ENCODE results near the gene VPS16.

Gene VPS16

GRCh38 chr20:2840138-2840966 lies at the start of gene VPS16, which contains the start of gene PCED1A:
Gene VPS16 (plus strand): TSS chr20:2840745. CDS start chr20:2840775, 30 bp downstream.
Gene PCED1A (minus strand): TSS chr20:2840655. CDS start chr20:2839912, 743 bp downstream.
- peak; percentile 80 to 88 (median 81) for DNase-seq (ENCODE audit: low read depth in 3 of 3)

GRCh38 chr20:2793471-2793870 lies 47.1 kb upstream of the VPS16 start:
- DNase-seq (ENCODE audit: low read depth in 3 of 3): no peak

DNA sequence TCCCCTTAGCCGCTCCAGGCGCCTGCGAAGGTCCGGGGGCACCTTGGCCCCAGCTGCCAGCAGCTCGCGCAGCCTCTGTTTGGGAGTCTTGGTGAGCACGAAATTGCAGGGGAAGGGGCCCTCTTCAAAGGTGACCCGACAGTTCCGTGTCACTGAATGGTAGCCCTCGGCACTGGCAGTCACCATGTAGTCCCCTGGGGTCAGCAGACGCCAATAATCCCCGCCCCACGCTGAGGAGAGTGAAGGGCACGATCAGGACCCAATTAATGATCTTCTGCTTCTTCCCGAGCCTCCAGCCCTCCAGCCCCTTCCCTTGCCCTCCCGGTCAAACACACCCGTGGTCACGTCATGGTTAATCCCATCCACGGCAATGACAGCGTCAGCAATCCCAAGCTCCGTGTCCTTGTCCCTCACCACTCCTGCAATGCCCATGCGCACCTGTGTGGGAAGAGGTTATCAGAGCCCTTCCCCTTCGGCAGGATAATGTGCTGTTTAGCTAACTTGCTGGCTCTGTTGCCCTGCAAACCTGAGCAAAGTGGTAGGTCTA lies 46.3 kb upstream of the VPS16 start:
- DNase-seq (ENCODE audit: low read depth in 3 of 3): no peak

DNA sequence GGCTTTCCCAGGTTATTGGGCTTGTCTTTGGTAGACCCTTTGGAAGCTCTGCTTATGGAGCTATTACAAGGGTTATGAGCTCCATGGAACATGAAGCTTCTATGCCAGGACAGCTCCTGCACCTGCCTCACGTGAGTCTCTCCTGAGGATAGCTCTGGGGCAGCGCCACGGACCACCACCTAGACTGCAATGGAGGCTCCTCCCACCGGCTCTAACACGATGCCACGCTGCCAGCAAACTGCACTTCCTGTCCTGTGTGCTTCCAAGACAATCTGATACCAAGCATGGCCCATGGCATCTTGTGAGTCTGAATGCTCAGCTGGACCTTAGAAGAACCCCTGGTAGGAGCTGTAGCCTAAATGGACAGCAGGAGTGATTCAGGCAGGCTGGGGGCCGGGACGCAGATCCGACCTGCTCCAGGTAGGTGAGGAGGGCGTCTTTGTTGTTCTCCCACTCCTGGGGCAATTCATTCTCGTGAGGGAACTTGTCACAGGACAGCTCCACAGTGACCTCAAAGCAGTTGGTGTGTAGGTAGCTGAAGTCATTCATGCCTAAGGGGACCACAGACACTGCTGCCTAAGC lies 45.6 kb upstream of the VPS16 start:
- DNase-seq (ENCODE audit: low read depth in 3 of 3): no peak

DNA sequence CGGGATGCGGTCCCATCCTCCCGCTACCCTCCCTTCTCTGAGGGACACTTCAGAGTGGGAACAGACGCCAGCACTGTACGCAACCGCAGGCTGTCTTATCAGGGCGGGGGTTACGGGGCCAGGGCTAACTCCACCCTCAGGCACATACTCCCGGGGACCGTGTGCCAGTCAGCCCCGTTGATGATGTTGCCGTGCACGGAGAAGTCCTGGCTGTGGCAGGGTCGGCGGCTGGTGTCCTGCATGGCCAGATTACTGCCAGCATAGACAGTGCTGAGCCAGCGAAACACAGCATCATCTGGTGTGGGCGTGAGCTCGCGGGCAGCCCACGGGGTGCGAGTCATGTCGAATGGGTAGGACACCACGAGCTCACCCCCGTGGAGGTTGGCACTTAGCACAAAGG lies 45.1 kb upstream of the VPS16 start:
- DNase-seq (ENCODE audit: low read depth in 3 of 3): no peak

GRCh38 chr20:2796011-2796660 lies 44.4 kb upstream of the VPS16 start:
- no peak for DNase-seq (ENCODE audit: low read depth in 3 of 3)

- no peak for DNase-seq (ENCODE audit: low read depth in 3 of 3)
Observed at GRCh38 chr20:2797136-2797983, 43.2 kb upstream of the VPS16 start.

- DNase-seq (ENCODE audit: low read depth in 3 of 3): no peak
Observed at GRCh38 chr20:2798095-2798805, 42.3 kb upstream of the VPS16 start.

- no peak for DNase-seq (ENCODE audit: low read depth in 3 of 3)
Observed at GRCh38 chr20:2798814-2799213, 41.7 kb upstream of the VPS16 start.

DNA sequence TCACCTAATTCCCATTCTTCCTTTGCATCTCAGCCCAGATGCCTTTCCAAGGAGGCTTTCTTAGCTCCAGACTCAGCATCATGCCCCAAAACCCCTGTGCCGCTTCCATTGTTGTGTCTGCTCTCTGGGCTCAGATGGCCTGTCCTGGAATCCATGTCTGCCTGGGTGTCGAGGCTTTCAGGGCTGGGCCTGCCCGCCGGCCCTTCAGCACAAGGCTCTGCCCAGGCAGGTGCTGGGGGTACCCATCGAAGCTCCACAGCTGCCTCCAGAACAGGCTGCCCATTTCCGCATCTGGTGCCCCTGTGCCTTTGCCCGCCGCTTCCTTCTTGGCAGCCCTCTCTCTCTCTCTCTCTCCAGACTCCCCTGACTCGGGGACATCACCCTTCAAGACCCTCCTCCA lies 41.3 kb upstream of the VPS16 start:
- no peak for DNase-seq (ENCODE audit: low read depth in 3 of 3)

- peak in 1 of 3 experiments; percentile 12 for DNase-seq (ENCODE audit: low read depth in 3 of 3)
Observed at GRCh38 chr20:2799688-2800520, 40.6 kb upstream of the VPS16 start.

DNA sequence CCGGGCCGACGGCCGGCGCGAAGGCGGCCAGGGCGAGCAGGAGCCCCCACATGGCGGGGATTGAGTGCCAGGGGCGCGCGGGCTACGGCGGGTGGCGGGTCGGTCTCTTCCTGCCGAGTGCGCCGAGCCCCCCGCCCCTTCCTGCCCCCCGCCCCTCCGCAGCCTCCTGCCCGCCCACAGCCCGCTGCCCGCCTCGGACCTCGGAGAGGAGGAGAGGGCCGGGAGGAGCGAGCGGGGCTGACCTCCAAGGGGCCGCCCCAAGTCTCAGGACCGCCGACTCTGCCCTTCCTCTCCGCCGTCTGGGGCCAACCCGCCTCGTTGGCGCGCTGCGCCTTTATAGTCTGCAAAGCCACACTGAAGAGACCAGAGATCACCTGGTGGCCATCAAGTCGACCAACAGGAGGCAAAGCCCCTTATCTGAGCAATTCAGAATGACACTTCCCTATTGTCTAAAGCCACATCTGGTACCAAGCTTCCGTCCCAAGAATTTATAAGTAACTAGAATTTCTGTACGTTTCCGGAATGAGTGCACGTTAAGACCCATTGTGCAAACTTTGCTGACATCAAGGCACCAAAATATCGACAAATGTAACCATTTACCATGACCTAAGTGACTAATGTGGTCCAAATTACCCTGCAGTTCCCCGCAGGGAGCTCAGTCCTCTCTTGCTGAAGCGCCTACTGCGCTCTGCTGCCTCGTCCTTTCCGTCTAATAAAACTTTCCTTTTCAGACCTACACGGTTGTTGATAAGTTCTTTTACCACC lies 39.8 kb upstream of the VPS16 start, which contains the start of gene CPXM1:
CPXM1 (minus strand) TSS at position 107 of the 765 bp plus-strand sequence; CDS start at position 52, 55 bp downstream.
- DNase-seq (ENCODE audit: low read depth in 3 of 3): peak in 1 of 3 experiments; percentile 15

DNA sequence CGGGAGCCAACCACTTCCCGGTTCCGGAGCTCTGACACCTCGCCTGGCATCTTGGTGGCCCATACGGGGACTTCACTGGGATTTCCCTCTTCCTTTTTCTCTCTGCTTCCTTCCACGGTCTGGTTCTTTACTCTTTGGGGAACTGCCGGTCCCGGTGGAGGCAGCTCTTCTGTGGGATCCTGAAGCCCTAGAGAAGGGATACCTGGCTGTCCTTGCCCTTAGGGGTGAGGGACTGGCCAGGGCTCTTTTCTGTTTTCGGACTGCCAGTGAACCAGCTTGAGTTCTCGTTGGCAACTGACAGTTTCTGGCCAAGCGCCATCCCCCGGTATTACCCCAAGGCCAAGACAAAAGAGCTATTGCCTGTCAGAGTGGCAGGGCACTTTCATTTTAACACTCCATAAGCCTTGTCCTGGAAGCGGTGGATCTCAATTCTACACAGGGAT lies 39.2 kb upstream of the VPS16 start:
- DNase-seq (ENCODE audit: low read depth in 3 of 3): no peak

DNA sequence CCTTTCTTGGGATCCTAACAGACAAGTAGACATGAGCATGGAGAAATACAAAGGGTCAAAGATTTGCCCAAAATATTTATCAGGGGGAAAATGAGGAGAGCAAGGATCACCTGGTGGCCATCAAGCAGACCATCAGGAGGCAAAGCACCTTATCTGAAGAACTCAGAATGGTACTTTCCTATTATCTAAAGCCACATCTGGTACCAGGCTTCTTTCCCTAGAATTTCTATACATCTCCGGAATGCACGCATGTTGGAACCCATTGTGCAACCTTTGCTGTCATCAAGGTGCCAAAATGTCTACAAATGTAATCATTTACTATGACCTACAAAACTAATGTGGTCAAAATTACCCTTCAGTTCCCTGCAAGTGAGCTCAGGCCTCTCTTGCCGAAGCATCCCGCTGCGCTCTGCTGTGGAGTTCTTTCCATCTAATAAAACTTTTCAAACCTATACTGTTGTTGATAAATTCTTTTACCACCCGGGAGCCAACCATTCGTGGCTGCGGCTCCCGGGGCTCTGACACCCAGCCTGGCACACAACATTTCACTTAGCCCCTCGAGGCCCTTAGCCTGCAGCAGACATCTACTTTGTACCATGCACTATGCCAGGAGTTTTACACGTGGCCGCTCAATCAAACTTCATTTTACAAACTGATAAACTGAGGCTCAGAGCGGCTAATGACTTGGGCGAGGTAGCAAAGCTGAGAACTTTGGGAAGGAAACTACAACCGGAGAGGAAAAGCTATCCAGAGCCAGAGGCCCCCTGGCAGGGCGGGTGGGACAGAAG lies 36.3 kb upstream of the VPS16 start:
- DNase-seq (ENCODE audit: low read depth in 3 of 3): no peak

DNA sequence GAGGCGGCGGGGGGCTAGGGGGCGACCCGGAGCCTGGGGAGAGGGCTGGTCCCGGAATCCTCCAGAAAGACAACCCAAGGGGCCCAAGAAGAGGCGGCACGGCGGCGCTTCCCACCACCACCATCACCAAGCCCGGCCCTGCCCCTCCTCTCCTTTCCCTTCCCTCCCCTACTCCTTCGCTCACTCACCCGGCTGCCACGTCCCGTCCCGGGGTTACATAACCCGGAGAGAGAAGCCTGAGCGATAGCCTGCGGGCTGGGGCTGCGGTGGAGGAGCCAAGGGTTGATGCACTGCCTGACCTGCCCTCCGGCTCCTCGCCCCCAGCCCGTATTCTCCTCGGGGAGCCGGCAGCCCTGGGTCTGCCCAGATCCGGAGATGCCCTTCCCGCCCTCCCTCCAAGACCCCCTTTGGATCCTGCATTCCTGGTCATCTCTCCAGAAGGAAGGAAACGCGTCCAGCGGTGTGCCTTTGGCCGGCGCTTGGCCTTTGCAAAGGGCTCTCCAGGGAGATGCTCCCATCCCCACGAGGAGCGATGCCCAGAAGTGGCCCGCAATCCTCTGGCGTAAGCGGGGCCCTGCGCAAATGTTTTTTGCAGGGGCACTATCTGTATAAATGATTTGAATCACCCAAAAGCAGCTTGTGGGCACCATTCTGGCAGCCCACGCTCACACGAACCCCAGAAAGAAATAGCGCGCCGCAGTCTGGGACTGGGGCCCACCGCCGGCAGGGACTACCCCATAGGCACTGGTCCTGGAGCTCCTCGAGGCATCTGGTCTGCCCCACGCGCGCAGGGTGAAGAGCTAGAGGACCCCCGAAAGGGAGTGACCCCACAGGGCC lies 35.5 kb upstream of the VPS16 start:
- DNase-seq (ENCODE audit: low read depth in 3 of 3): no peak

- DNase-seq (ENCODE audit: low read depth in 3 of 3): no peak
Observed at GRCh38 chr20:2805689-2806350, 34.7 kb upstream of the VPS16 start.

GRCh38 chr20:2806351-2806701 lies 34.2 kb upstream of the VPS16 start:
- no peak for DNase-seq (ENCODE audit: low read depth in 3 of 3)

All from stimulated activated CD4-positive, alpha-beta T cell treated with anti-CD3 and anti-CD28 coated beads, TNF-alpha, amount 100 ng/mL, for 24 hours (primary cell).